Neuronal stem cell (in vitro differentiated cells): ENCODE results near the gene GOLGA8G. TPM values are rescaled to one million over a fixed set of nuclear protein-coding genes. Genes with fewer than 3 reads are reported as not detected.
"Not testable (repeated sequence)": the region's sequence is repeated elsewhere in the genome, so short reads cannot be mapped to it uniquely, and the experiment has no call there.

Experiments
- DNase-seq: peaks from one replicate; pipeline ENCODE4 v3.0.0-alpha.2; 2013; ENCODE audit warnings: low spot score
- H2AFZ ChIP-seq: one replicate; pipeline ENCODE4 v1.6.1; 2013; ENCODE audit warnings: mild to moderate bottlenecking, low read length, inconsistent platforms
- H2AK5ac ChIP-seq: 2 replicates; pipeline ENCODE4 v1.6.1; 2013; ENCODE audit warnings: low read depth, mild to moderate bottlenecking, inconsistent platforms, low read length, moderate library complexity, mixed read lengths
- H2BK120ac ChIP-seq: 2 replicates; pipeline ENCODE4 v1.6.1; 2013; ENCODE audit warnings: low read depth, mild to moderate bottlenecking, inconsistent platforms, low read length, moderate library complexity, mixed read lengths
- H2BK12ac ChIP-seq: one replicate; pipeline ENCODE4 v1.6.1; 2013; ENCODE audit warnings: low read length, inconsistent platforms
- H2BK15ac ChIP-seq: 2 replicates; pipeline ENCODE4 v1.6.1; 2013; ENCODE audit warnings: mild to moderate bottlenecking, low read length, inconsistent platforms, mixed read lengths
- H2BK5ac ChIP-seq: one replicate; pipeline ENCODE4 v1.6.1; 2013; ENCODE audit warnings: inconsistent platforms, mild to moderate bottlenecking, low read length, moderate library complexity
- H3K14ac ChIP-seq: one replicate; pipeline ENCODE4 v1.6.1; 2013; ENCODE audit warnings: low read length, inconsistent platforms
- H3K18ac ChIP-seq: 2 replicates; pipeline ENCODE4 v1.6.1; 2013; ENCODE audit warnings: low read length, inconsistent platforms
- H3K23ac ChIP-seq: 2 replicates; pipeline ENCODE4 v1.6.1; 2013; ENCODE audit warnings: low read depth, mild to moderate bottlenecking, mixed read lengths, low read length, inconsistent platforms; ENCODE audit not compliant: poor library complexity
- H3K27ac ChIP-seq: replicated peaks from 3 replicates; pipeline ENCODE4 v1.5.1; 2013; ENCODE audit warnings: low read length, inconsistent platforms
- H3K27me3 ChIP-seq, 3 experiments: 2 replicates each; pipeline ENCODE4 v1.6.1; 2013; ENCODE audit warnings: low read length in 3 of 3, mild to moderate bottlenecking in 2 of 3, inconsistent platforms in 1 of 3, low read depth in 1 of 3, mixed read lengths in 1 of 3, moderate library complexity in 1 of 3; ENCODE audit not compliant: control insufficient read depth in 3 of 3, insufficient read depth in 3 of 3
- H3K36me3 ChIP-seq, 2 donors: replicated peaks in 1 of 2; 2 replicates each; pipeline ENCODE4 v1.6.1; 2013; ENCODE audit warnings: low read length in 2 of 2; ENCODE audit not compliant: control insufficient read depth in 2 of 2, insufficient read depth in 2 of 2
- H3K4ac ChIP-seq: 2 replicates; pipeline ENCODE4 v1.6.1; 2013; ENCODE audit warnings: inconsistent platforms, mild to moderate bottlenecking, low read length, moderate library complexity
- H3K4me1 ChIP-seq, 2 donors: 1 replicate in 1 of 2; 2 replicates in 1 of 2; pipeline ENCODE4 v1.6.1; 2013; ENCODE audit warnings: low read length in 2 of 2, low read depth in 1 of 2; ENCODE audit not compliant: control insufficient read depth in 2 of 2, insufficient read depth in 1 of 2
- H3K4me2 ChIP-seq: one replicate; pipeline ENCODE4 v1.6.1; 2013; ENCODE audit warnings: mild to moderate bottlenecking, low read length, inconsistent platforms; ENCODE audit not compliant: insufficient read depth, poor library complexity, severe bottlenecking
- H3K4me3 ChIP-seq, 2 donors: 2 replicates each; pipeline ENCODE4 v1.5.1; 2013; ENCODE audit warnings: low read length in 2 of 2, mild to moderate bottlenecking in 2 of 2, inconsistent platforms in 1 of 2, moderate library complexity in 1 of 2
- H3K79me1 ChIP-seq: one replicate; pipeline ENCODE4 v1.6.1; 2013; ENCODE audit warnings: low read depth, mild to moderate bottlenecking, inconsistent platforms, low read length, moderate library complexity
- H3K9ac ChIP-seq: one replicate; pipeline ENCODE4 v1.6.1; 2013; ENCODE audit warnings: mild to moderate bottlenecking, low read depth, low read length, inconsistent platforms; ENCODE audit not compliant: poor library complexity
- H3K9me3 ChIP-seq, 2 donors: replicated peaks in 1 of 2; 2 replicates each; pipeline versions ENCODE3 to v1.6.1; 2013; ENCODE audit warnings: low read length in 2 of 2, mild to moderate bottlenecking in 2 of 2, inconsistent platforms in 1 of 2, low read depth in 1 of 2, mixed read lengths in 1 of 2, moderate library complexity in 1 of 2; ENCODE audit not compliant: control insufficient read depth in 2 of 2, insufficient read depth in 1 of 2
- H4K8ac ChIP-seq: one replicate; pipeline ENCODE4 v1.6.1; 2013; ENCODE audit warnings: low read depth, mild to moderate bottlenecking, inconsistent platforms, low read length, moderate library complexity
- H4K91ac ChIP-seq: one replicate; pipeline ENCODE4 v1.6.1; 2013; ENCODE audit warnings: low read length, low read depth, mild to moderate bottlenecking, inconsistent platforms; ENCODE audit not compliant: poor library complexity
- WGBS, 2 donors: extraction: QIAGEN DNeasy Blood & Tissue Kit; methylation state at CpG; one replicate each; pipeline ENCODE4 v1.1.7; 2013; ENCODE audit warnings: missing lambda C conversion rate in 2 of 2, mixed read lengths in 1 of 2; ENCODE audit not compliant: insufficient read length in 2 of 2, insufficient replicate concordance in 1 of 2; ENCODE audit errors: extremely low coverage in 2 of 2; 5-methylcytosine and 5-hydroxymethylcytosine counted together
- polyA plus RNA-seq, 2 experiments: library from polyadenylated mRNA; stranded (reverse); fragments of 200-250 nt; gene quantifications; one replicate each; pipeline ENCODE4 v1.2.3, GENCODE V29; 2013

The GOLGA8G gene
- 0.28 TPM for polyA plus RNA-seq (2013, experiment 1 of 2)
- polyA plus RNA-seq (2013, experiment 2 of 2) = 0.26 TPM

DNA sequence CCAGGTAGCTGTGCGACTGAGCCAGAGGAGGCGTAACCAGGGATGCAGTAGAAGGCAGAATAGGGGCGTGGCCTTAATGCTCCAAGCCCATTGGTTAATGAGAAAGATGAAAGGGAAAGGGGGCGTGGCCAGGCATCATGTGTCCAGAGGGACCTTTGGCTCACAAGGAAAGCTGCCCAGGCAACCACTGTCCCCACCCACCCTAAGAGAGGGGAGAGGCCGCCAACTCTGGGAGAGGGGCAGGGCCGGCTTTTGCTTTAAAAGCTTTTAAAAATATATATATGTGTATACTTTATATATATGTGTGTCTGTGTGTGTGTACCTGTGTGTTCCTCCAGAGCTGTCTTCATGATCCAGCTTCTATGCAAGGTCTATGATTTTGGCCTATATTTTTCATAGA lies at the start of gene GOLGA8G:
GOLGA8G (minus strand) TSS at position 18 of the 400 bp plus-strand sequence. CDS start 62 bp downstream, outside the sequence.
- not testable (repeated sequence) for H3K4me2 ChIP-seq, H3K4me1 ChIP-seq, H3K18ac ChIP-seq, H2BK5ac ChIP-seq, H3K23ac ChIP-seq, H3K27ac ChIP-seq, H2AFZ ChIP-seq, H3K9ac ChIP-seq, DNase-seq, H2BK15ac ChIP-seq, H3K14ac ChIP-seq, H3K79me1 ChIP-seq, H4K8ac ChIP-seq, H2BK12ac ChIP-seq, H4K91ac ChIP-seq, H3K27me3 ChIP-seq, H3K4me3 ChIP-seq, H3K4ac ChIP-seq, H2BK120ac ChIP-seq, H2AK5ac ChIP-seq, H3K9me3 ChIP-seq, H3K36me3 ChIP-seq
- no CpG with 5 or more reads among the region's 6 CpGs for WGBS, 2 donors

GRCh38 chr15:28573351-28573750 lies 40.6 kb upstream of the GOLGA8G start:
- H2BK5ac ChIP-seq, H3K9me3 ChIP-seq, H2BK120ac ChIP-seq, H3K27ac ChIP-seq, H4K8ac ChIP-seq, H2AK5ac ChIP-seq, DNase-seq, H2BK15ac ChIP-seq, H3K18ac ChIP-seq, H2BK12ac ChIP-seq, H3K23ac ChIP-seq, H3K36me3 ChIP-seq, H3K9ac ChIP-seq, H3K4me1 ChIP-seq, H3K4ac ChIP-seq, H3K79me1 ChIP-seq, H4K91ac ChIP-seq, H3K14ac ChIP-seq, H3K4me3 ChIP-seq, H3K4me2 ChIP-seq, H3K27me3 ChIP-seq, H2AFZ ChIP-seq: not testable (repeated sequence)
- WGBS, 2 donors = no CpG with 5 or more reads among the region's 13 CpGs

DNA sequence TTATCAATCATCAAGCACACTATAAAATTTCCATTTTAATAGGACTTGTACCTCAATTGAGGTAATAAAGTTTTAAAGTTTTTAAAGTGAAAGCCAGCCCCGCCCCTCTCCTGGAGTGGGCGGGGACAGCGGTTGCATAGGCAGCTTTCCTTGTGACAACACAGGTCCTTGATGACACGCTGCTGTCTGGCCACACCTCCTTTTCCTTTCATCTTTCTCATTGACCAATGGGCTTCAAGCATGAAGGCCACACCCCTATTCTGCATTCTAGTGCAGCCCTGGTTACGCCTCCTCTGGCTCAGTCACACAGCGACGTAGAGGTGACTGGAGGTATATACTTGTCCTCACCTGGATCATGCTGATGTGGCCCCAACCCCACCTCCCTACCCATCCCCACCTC lies 20.5 kb upstream of the GOLGA8G start, which contains the start of gene GOLGA6L25:
GOLGA6L25 (plus strand) TSS at position 301 of the 400 bp plus-strand sequence; CDS start at position 362, 61 bp downstream.
- not testable (repeated sequence) for H3K4ac ChIP-seq, H3K4me2 ChIP-seq, H3K36me3 ChIP-seq, H3K18ac ChIP-seq, H3K4me1 ChIP-seq, H3K79me1 ChIP-seq, H3K4me3 ChIP-seq, H4K91ac ChIP-seq, H4K8ac ChIP-seq, H2BK12ac ChIP-seq, H2BK15ac ChIP-seq, H3K27me3 ChIP-seq, H3K9me3 ChIP-seq, H2BK120ac ChIP-seq, H3K9ac ChIP-seq, H3K27ac ChIP-seq, H2BK5ac ChIP-seq, DNase-seq, H2AFZ ChIP-seq, H2AK5ac ChIP-seq, H3K23ac ChIP-seq, H3K14ac ChIP-seq
- no CpG with 5 or more reads among the region's 7 CpGs for WGBS, 2 donors

DNA sequence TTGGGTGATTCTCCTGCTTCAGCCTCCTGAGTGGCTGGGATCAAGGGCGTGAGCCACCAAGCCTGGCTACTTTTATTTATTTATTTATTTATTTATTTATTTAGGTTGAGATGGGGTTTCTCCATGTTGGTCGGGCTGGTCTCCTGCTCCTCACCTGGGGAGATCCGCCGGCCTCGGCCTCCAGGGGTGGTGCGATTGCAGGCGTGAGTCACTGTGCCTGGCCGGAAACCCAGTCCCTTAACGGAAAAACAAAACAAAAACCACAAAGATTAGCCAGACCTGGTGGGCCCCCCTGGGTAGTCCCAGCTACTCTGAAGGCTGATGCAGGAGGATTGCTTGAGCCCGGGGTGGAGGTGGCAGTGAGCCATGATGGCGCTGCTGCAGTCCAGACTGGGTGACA lies 17.6 kb downstream of the GOLGA8G start:
- not testable (repeated sequence) for H3K36me3 ChIP-seq, H2AFZ ChIP-seq, H3K4ac ChIP-seq, H2BK5ac ChIP-seq, H3K4me1 ChIP-seq, H3K14ac ChIP-seq, H3K18ac ChIP-seq, H2AK5ac ChIP-seq, H4K91ac ChIP-seq, H3K9ac ChIP-seq, H3K9me3 ChIP-seq, H2BK120ac ChIP-seq, H3K4me3 ChIP-seq, H3K27me3 ChIP-seq, H3K4me2 ChIP-seq, DNase-seq, H2BK12ac ChIP-seq, H4K8ac ChIP-seq, H3K23ac ChIP-seq, H3K27ac ChIP-seq, H3K79me1 ChIP-seq, H2BK15ac ChIP-seq
- whole genome bisulfite sequencing, 2 donors = no CpG with 5 or more reads among the region's 11 CpGs
